GM10248 (cell line): ENCODE data around the gene ITGB6.
"Not testable (repeated sequence)": the region's sequence is repeated elsewhere in the genome, so short reads cannot be mapped to it uniquely, and the experiment has no call there.

Experiments
- CTCF ChIA-PET: fragments of 300-600 bp; sonication (Branson Sonifier 250); formaldehyde crosslinking; extraction: SDS; loops from one replicate; lab custom pipeline; 2021; ENCODE audit warnings: antibody characterized with exemption; lab: Yijun Ruan, JAX
- POLR2A ChIA-PET: fragments of 350-650 bp; sonication (Branson Sonifier 250); formaldehyde crosslinking; extraction: SDS; loops from one replicate; lab custom pipeline; 2020; ENCODE audit warnings: antibody characterized with exemption; lab: Yijun Ruan, JAX
- DNase-seq: peaks from one replicate; pipeline ENCODE4 v3.0.0; 2012; ENCODE audit errors: extremely low spot score
- TF ChIP-seq, protein P1 (sequence below): IDR thresholded peaks from 2 replicates; pipeline ENCODE4 v1.5.1; 2012; ENCODE audit warnings: mild to moderate bottlenecking, low read depth; ENCODE audit errors: extremely low read depth, missing control alignments, control extremely low read depth

Gene ITGB6

DNA sequence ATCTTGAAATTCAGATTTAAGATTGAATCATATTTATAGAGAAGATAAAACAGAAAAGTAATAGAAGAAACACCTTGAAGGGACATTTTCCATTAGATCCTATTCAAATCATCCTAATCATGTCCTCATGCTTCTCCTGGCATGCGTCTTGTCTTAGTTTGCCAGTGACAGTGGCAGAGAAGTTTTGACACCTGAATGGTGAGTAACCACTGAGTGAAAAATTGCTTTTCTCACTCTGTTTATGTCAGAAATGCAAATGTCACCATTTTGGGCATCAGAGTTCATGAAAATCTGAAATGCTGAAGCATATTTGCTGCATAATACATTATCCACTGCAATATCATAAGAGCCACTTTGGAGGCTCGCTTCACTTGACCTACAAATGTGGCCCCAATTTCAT is 74.7 kb downstream of the ITGB6 start:
- POLR2A ChIA-PET: no interaction called here
- DNase-seq: no peak
- TF ChIP-seq, protein P1, sequence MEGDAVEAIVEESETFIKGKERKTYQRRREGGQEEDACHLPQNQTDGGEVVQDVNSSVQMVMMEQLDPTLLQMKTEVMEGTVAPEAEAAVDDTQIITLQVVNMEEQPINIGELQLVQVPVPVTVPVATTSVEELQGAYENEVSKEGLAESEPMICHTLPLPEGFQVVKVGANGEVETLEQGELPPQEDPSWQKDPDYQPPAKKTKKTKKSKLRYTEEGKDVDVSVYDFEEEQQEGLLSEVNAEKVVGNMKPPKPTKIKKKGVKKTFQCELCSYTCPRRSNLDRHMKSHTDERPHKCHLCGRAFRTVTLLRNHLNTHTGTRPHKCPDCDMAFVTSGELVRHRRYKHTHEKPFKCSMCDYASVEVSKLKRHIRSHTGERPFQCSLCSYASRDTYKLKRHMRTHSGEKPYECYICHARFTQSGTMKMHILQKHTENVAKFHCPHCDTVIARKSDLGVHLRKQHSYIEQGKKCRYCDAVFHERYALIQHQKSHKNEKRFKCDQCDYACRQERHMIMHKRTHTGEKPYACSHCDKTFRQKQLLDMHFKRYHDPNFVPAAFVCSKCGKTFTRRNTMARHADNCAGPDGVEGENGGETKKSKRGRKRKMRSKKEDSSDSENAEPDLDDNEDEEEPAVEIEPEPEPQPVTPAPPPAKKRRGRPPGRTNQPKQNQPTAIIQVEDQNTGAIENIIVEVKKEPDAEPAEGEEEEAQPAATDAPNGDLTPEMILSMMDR: no peak
- CTCF ChIA-PET: interaction anchor here (3.8 kb wide), 1 partner anchor 15 kb away, joined by 23 read pairs; no protein-coding TSS in a partner anchor

DNA sequence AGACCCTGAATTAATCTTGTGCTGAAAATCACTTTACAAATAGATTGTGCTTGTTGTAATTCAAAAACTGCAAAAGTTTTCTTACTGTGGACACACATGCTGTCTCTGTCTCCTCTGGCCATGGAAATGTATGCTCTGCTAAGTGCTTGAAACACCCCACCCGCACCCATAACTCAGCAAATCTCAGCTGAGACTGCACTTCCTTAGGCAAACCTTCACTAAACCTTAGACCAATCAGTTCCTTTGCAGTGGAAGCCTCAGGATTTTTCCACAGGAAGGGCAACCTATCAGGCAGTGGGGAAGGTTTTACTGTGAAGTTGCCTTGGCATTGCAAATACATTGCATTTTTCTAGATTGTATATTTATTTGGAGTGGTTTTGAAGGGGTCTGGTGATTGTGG is 75.5 kb downstream of the ITGB6 start:
- CTCF ChIA-PET: interaction anchor here (3.8 kb wide), 1 partner anchor 14 kb away, joined by 23 read pairs; no protein-coding TSS in a partner anchor
- DNase-seq: no peak
- TF ChIP-seq, protein P1: no peak
- POLR2A ChIA-PET: no interaction called here

DNA sequence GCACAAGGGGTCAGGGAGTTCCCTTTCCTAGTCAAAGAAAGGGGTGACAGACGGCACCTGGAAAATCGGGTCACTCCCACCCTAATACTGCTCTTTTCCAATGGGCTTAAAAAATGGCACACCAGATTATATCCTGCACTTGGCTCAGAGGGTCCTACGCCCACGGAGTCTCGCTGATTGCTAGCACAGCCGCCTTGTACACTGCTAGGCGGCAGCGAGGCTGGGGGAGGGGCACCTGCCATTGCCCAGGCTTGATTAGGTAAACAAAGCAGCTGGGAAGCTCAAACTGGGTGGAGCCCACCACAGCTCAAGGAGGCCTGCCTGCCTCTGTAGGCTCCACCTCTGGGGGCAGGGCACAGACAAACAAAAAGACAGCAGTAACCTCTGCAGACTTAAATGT is 85.4 kb downstream of the ITGB6 start:
- DNase-seq, POLR2A ChIA-PET, CTCF ChIA-PET: not testable (repeated sequence)

DNA sequence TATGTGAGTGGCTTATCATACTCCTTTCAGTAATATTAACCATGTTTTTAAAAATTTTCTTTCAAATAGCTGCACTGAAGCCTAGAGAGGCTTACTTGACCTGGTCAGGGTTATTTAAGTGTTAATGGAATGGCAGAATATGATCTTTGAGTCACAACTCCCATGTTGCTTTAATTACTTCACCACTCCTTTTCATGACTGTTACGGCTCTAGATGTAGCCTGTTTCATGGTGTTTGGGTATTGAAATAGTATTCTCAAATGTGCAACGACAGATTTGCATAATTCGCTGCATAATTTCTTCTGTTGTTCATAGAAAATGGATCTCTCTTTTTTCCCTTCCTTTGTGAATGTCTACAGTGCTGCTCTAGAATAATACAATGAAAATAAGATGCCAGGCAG is 86.1 kb downstream of the ITGB6 start:
- TF ChIP-seq, protein P1: no peak
- ChIA-PET CTCF (interaction anchor here (1.9 kb wide), 1 partner anchor 96 kb away, joined by 9 read pairs; no protein-coding TSS in a partner anchor), POLR2A (no interaction called here)
- no peak for DNase-seq

DNA sequence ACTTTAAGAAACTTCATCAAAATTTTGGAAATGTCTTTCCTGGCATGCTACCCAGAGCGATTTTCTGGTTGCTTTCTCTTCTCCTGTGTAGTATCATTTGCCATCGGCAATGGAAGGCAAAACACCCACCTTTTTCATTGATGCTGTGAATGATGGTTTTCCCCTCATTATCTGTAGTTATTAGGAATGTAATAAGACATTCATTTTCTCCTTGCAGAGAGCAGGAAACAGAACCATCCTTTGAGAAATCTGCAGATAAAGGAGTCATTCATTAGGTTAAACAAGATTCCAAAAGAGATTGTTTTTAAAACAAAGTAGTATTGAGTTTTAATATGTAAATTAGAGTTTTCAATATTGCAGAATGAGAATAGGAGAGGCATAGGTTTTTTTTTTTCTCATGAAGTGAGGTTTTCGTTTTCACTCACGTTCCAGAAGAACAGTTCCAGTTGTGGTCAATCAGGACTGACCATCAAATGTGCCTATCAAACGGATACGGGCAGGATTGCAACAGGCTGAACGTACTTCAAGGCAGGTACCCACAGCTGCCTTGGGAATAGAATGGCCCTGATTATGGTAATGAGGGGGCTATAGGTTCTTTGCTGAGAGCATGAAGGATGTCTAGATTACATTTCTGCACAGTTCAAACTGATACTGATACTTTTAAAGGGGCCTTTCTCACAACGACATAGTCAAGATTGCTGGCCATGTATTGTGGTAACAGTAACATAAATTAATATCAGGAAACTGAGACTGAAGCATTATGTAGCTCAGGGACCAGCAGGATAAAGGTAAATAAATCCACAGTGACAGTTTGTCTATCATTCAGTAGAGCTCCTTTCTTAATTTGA is 87.9 kb downstream of the ITGB6 start:
- TF ChIP-seq, protein P1: no peak
- CTCF ChIA-PET: interaction anchor here (0.8 to 3.6 kb wide), 4 partner anchors 12 to 157 kb away, joined by 3 to 53 read pairs (median 16); no protein-coding TSS in a partner anchor
- peak; percentile 25 for DNase-seq
- POLR2A ChIA-PET: no interaction called here

DNA sequence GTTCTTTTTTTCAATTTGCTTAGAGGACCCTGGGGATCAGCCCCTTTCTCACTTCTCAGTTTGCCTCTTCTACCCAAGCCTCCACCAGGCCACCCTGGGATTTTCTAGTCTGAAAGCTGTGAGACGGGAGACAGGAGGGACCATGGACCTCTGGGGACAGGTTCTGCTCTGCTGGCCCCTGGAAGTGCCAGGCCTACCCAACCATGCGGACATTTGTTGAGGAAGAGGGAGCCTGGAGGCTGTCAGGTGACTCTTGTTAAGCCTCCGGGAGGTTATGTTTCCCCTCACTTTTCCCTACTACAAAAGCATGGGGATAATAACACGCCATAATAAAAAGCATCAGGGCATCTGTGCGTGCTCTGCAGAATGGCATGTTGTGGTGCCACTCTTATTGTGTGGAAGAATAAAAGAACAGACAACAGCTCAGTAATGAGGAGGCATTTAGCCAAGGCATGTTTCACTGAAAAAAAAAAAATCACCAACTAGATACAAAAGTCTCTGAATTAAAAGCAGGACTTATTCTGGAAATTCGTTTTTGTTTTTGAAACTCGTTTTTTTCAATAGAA is 89.3 kb downstream of the ITGB6 start:
- POLR2A ChIA-PET: no interaction called here
- CTCF ChIA-PET: interaction anchor here (0.6 to 4.0 kb wide), 31 partner anchors 10 to 1163 kb away, joined by 3 to 53 read pairs (median 4); no protein-coding TSS in a partner anchor
- DNase-seq: no peak
- TF ChIP-seq, protein P1: no peak
